ENCODE data around the gene NDUFS8.
A peak's percentile ranks its signal among the peaks of the same experiment; 100 is the strongest.

The NDUFS8 gene

GRCh38 chr11:68007498-68008380 lies 22.7 kb upstream of the NDUFS8 start:
- TF ChIP-seq, protein P1, sequence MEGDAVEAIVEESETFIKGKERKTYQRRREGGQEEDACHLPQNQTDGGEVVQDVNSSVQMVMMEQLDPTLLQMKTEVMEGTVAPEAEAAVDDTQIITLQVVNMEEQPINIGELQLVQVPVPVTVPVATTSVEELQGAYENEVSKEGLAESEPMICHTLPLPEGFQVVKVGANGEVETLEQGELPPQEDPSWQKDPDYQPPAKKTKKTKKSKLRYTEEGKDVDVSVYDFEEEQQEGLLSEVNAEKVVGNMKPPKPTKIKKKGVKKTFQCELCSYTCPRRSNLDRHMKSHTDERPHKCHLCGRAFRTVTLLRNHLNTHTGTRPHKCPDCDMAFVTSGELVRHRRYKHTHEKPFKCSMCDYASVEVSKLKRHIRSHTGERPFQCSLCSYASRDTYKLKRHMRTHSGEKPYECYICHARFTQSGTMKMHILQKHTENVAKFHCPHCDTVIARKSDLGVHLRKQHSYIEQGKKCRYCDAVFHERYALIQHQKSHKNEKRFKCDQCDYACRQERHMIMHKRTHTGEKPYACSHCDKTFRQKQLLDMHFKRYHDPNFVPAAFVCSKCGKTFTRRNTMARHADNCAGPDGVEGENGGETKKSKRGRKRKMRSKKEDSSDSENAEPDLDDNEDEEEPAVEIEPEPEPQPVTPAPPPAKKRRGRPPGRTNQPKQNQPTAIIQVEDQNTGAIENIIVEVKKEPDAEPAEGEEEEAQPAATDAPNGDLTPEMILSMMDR (conservative IDR thresholded peaks at IDR 0.05; ENCODE audit: low read depth, low read length) = no peak
- DNase-seq (ENCODE audit: low read depth) = no peak
- no peak overlapping the region for H3K4me3 ChIP-seq (ENCODE audit: low read depth, low read length)

DNA sequence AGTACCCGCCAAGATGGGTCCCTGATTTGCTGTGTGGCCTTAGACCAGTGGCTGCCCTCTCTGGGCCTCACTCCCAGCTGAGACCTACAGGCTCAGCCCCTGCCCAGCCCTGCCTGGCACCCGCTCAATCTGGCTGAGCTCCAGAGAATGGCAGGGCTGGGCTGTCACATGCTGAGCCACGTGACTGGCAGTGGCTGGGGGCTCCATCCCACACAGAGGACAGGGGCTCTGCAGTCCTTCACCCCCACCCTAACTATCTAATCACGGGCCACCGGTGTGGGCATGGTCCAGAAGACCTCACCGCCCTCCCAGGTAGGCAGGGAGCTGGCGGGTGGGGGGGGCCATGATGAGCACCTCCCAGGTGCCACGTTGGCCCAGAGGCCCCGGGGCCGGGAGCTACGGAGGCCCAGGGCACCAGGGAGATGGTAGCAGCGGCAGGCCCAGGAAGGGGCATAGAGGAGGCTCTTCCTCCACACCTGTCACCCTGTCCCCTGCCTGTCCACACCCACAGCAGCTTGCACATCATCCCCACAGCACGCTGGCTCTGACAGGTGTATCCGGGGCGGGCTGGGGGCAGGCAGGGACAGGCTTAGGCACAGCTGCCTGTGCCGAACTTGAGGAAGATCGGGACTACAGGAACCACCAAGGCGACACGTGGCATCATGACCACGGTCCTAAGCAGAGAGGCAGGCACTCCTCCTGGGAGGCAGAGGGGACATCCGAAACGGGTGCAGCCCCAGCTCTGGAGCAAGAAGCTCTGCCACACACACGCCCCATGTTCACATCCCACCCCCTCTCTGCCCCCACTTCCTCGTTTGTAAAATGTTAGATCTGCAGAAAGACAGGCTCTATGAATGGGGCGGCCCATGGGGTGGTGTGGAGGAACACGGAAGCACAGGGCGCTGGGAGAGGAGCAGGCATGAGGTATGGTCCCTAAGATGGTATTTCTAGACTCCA lies 21.8 kb upstream of the NDUFS8 start:
- no peak for DNase-seq (ENCODE audit: low read depth)
- TF ChIP-seq, protein P1 (conservative IDR thresholded peaks at IDR 0.05; ENCODE audit: low read depth, low read length) = no peak
- H3K4me3 ChIP-seq (ENCODE audit: low read depth, low read length) = no peak overlapping the region

DNA sequence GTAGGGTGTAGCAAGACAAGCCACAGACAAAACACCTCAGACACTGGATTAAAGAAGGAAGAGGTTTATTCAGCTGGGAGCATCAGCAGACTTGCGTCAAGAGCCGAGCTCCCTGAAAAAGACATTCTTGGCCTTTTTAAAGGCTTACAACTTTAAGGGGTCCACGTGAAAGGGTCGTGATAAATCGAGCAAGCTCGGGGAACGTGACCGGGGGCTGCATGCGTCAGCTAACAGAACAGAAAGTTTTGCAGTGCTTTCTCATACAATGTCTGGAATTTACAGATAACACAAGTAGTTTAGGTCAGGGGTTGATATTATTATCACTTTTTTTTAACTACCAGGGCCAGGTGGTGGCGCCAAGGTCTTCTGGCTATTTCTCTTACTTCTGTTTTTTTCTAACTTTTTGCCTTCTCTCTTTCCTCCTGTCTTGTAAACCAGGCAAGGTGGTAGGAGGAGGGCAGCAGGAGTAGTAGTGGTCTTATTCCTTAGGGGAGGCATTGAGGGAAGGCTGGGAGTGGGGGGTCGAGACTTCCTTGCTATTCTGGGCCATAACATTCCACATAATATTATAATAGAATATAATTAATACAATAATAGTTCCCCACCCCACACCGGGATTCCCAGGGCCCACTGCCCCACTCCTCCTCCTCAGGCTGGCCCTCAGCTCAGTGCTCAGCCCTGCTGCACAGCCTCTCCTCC lies 20.9 kb upstream of the NDUFS8 start:
- H3K4me3 ChIP-seq (ENCODE audit: low read depth, low read length) = peak overlapping the region; percentile 59
- DNase-seq (ENCODE audit: low read depth) = peak; percentile 58
- TF ChIP-seq, protein P1 (conservative IDR thresholded peaks at IDR 0.05; ENCODE audit: low read depth, low read length) = peak; percentile 40

- TF ChIP-seq, protein P1 (conservative IDR thresholded peaks at IDR 0.05; ENCODE audit: low read depth, low read length) = peak; percentile 11
- peak within 1 kb of the TSS; percentile 59 for H3K4me3 ChIP-seq (ENCODE audit: low read depth, low read length)
- peak; percentile 87 for DNase-seq (ENCODE audit: low read depth)
Observed at GRCh38 chr11:68010090-68011041, 20.1 kb upstream of the NDUFS8 start, which contains the start of gene ALDH3B1. TSS of gene ALDH3B1 (plus strand) at chr11:68010327. CDS start at chr11:68015298, 4,971 bp downstream.

DNA sequence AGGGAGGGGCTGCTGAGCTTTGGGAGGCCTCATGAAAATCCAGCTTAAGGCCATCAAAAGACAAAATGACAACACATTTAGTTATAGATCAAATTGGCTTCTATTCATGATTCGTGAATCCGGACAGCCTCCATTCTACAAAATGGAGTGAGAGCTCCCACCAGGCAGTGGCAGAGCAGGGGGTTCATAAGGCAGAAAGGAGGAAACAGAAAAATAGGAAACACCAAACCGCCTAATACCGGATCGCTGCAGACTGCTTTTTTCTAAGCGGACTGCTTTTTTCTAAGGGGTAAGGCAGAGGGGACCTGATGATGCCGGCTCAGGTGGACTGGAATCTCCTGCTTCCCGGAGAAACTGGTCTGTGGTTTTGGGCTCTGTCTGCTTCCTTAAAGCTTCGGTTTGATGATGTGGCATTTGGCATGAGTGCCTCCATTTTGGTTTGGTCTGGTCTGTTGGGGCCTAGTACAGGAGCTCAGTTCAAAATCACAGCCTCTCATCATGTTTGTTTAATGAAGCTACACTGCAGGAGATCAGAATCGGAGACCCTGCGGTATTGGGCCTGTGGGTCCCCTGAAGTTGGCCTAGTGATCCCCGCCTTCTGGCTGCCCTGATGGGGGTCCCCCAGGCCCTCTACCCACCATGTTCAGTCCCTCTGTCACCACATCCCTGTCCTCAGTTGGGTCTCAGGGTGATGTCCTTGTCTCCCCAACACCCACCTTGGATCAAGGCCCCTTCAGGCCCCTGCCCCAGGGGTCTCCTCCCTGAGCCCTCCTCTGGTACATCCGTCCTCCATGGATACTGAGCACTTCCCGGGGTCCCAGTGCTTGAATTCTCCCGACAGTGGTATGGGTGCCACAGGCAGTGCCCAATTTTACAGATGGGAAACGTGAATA lies 19.2 kb upstream of the NDUFS8 start:
- H3K4me3 ChIP-seq (ENCODE audit: low read depth, low read length) = peak overlapping the region; percentile 59
- TF ChIP-seq, protein P1 (conservative IDR thresholded peaks at IDR 0.05; ENCODE audit: low read depth, low read length) = no peak
- DNase-seq (ENCODE audit: low read depth) = no peak
